ENCODE results near the gene ATF7IP2.

GRCh38 chr16:10419701-10420100 is 33.8 kb downstream of the ATF7IP2 start:
- TF ChIP-seq CTCF (IDR thresholded peaks at IDR 0.05) = no peak
- no peak for TF ChIP-seq EP300 (IDR thresholded peaks at IDR 0.05)
- TF ChIP-seq POLR2A (IDR thresholded peaks at IDR 0.05) = no peak
